HG03442 (cell line): Measurements from ENCODE around the gene PGC.
A peak's percentile ranks its signal among the peaks of the same experiment; 100 is the strongest.

Experiments
- ATAC-seq: cut with Tn5 transposase; IDR thresholded peaks from one replicate; pipeline ENCODE4 v1.9.1; 2021; ENCODE audit warnings: mild to moderate bottlenecking, moderate library complexity; ENCODE audit not compliant: unreplicated experiment

The PGC gene

GRCh38 chr6:41716516-41717391, 30.4 kb downstream of the PGC start:
- ATAC-seq: no peak

DNA sequence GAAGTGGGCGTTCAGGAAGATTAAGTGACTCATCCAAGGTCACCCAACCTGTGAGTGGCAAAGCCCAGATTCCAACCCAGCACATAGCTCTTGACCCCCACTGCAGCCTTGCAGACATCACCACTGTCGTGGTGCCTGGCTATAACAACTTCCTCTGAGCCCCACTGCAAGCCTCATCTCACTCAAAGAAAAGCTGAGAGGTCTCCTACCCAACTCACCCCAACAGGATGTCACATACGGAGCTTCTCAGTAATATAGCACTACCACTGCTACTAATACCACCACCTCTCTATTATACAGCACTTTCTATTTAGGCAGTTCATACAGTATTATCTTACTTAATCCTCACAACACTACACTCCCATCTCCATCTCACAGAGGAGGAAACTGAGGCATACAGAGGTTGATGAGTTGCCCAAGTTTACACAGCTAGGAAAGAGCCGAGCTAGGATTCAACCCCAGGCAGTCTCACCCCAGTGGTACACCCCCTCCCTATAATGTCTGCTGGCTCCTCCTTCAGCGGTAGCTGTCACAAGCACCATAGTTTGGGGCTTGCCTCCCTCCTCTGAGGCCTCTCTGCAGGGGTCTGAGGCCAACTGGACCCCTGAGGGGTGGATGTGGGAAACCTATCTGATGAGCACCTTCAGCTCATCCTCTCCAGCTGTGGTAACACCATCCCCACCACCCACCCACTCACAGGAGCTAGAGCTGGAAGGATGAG, 31.2 kb downstream of the PGC start:
- ATAC-seq: no peak

DNA sequence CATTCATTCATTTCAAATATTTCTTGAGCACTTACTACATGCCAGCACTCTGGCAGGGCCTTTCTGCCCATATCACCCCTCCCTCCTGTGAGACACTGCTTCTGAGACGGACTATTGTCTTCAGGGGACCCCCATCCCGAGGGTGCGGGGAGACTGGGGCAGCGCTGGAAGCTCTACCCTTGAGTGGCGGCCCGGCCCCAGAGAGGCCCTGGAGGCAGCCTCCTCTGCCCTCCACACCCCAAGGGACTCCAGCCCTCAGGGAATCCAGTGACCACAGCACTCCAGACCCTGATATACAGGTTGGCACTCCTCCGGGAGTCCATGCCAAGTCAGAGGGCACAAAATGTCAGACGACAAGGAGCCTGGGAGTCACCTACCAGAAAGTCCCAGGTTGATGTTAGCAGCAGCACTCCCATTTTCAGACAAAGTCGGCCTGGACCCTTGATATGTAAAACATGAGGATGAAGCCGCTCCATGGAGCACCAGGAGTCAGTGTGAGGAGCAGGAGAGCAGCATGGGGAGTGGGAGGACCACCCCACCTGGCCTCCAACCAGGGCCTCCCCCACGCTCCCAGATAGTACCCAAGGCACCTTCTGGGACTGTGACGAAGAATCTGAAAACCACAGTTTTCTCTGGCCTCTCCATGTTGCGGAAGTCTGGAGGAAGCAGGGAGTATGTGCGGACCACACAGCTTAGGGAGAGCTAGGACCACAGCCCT, 32.5 kb downstream of the PGC start:
- ATAC-seq: no peak

DNA sequence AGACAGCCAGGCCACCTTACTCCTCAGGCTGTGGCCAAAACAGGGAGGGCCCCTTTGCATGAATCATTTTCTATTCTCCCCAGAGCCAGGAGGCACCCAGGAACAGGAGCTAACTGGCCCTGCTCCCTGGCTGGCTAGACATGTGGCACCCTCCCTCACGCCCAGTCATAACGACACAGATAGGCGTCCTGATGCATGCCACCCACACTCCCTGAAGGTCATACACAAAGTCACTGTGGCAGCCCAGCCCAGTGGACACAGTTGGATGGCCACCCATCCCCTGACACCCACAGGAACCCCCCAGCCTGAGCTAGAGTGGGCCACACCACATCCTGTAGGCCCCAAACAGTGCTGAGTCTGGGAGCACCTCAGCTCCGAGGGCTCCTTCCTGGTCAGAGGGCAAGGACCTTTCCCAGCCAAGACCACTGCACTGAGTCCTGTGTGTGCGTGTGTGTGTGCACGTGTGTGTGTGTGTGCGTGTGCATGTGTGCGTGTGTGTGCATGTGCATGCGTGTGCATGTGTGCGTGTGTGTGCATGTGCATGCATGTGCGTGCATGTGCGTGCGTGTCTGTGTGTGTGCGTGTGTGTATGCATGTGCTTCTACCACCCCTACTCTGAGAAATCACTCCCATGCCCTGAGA, 33.4 kb downstream of the PGC start:
- ATAC-seq: peak; percentile 67

- ATAC-seq: peak; percentile 8
Measured at GRCh38 chr6:41713159-41713649, 34.0 kb downstream of the PGC start.

GRCh38 chr6:41712651-41713103, 34.5 kb downstream of the PGC start:
- no peak for ATAC-seq

GRCh38 chr6:41711323-41712038, 35.7 kb downstream of the PGC start:
- ATAC-seq: no peak

DNA sequence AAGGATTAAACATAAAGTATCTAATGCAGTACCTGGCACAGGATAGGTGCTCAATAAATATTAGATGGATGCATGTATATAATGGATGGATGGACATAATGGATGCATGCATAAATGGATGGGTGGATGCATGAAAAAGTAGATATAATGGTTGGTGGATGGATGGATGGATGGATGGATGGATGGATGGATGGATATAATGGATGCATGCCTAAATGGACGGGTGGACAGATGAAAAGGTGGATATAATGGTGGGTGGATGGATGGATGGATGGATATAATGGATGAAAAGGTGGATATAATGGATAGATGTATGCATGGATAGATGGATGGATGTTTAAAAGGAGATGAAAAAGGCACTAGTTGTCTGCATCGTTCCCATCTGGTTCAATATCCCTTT, 37.8 kb downstream of the PGC start:
- no peak for ATAC-seq

- ATAC-seq: no peak
Measured at GRCh38 chr6:41708856-41709255, 38.3 kb downstream of the PGC start.

DNA sequence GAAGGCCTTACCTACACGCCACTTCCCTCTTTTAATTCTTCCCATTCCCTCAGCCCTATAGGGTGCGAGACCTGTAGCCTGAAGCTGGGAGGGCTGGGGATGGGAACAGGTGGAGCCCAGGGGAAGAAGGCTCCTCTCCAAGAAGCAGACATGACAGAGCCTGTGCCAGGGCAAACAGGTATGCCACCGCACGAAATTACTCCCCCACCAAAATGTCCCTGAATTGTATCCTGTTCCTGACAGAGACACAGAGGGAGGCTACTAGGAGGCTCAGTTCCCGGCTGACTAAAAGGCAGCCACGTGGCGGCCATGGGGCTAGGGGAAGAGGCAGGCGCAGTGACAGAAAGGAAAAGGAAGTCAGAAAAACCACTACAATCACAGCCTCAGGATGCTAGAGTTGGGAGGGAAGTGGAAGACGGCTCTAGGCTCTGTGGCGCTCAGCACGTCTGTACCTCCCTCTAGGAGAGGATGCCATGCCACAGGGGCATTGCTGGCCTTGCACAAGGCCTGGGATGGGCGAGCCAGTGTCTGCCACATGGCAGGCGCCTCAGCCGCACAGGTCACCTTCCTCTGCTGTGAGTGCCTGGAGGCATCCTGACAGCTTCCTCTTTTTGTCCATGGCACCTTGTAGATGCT, 39.5 kb downstream of the PGC start:
- ATAC-seq: no peak

DNA sequence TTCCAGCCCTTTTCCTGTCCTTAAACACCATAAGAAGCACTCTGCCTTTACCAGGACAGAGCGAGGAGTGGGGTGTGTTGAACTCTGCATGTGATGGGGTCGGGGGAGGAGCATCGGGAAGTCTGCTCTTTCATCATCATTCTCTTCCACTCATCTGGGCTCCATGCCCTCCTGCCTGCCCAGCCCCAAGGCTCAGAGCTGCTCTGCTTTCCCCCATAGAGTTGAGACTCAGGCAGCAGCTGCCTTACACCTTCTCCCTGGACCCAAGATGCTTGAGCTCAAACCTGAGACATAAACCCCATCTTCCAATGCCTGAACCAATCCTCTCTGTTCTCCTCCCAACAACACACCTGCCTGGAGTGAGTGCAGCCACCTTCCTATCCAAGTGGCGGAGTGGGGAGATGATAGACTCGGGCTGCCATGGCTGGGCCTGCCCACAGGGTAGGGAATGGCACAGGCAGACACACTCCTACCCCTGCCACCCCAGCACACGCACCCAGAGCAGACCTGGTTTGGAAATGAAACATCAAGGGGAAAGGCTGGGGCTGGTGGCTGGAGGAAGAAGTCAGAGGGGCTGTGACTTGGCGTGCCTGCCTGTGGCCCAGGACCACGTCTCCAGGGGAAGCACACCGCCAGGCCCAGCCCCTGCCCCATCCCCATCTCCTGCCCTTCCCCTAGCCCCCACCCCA, 40.2 kb downstream of the PGC start:
- ATAC-seq: no peak

GRCh38 chr6:41705996-41706835, 41.0 kb downstream of the PGC start:
- ATAC-seq: peak; percentile 73

DNA sequence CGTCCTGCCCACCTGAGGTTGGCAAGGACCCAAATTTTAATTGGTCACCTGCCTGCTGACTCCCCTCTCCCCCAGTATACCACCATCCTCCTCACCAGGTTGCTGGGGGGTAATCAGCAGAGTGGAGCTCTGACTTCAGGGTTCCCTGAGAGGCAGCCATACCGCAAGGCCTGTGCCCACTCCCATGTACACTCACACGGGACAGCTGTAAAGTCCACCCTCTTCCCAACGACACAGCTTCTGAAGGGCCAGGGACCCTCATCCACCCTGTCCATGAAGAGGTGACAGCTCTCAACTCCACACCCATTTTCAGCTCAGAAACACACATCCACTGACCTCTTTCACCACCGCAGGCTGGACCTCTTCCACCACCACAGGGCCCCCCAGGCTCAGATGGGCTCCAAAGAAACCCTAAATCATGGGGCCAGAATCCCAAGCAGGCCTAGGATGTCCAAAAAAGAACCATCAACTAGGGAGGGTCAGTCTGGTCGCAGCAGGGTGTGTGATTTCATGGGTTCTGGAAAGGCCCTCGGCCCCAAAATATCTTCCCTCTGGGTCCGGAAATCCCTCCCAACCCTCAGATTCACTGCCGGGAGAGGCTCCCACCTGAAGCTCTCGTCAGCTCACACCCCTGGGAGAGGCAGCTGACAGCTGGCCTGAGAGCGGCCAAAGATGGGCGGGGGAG, 41.7 kb downstream of the PGC start:
- ATAC-seq: no peak

- ATAC-seq: no peak
Measured at GRCh38 chr6:41704656-41705310, 42.4 kb downstream of the PGC start.

- no peak for ATAC-seq
Measured at GRCh38 chr6:41704028-41704427, 43.2 kb downstream of the PGC start.

DNA sequence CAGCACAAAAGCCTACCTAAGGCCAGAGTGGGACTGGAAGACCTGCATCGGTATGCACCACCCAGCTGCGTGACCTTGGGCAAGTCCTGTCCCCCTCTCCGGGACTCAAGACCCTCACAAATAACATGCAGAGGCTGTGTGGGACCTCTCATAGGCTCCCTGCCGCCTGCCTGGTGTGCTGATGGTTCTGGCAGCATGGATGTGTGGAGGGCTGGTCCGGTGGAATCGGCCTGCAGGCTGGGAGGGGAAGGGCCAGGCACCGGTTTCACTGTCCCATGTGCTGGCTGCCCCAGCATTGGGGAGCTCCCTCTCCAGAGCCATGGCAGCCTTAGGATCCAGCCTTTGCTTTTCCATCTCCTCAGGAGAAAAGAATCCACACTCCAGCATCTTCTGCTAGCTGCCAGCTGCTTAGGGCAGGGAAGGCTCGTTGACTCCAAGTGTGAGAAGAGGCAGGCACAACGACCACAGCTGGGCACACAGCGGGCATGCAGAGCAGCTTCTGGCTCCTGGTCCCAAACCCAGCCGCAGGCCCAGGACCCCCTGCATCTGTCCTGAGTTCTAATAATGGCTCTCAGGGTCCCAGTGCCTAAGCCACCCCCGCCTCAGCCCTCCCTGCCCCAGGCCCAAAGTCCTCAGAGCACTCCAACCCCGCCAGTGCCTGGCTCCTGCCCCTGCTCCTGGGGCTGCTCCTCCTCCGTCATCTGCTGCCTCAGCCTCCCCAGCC, 44.3 kb downstream of the PGC start:
- ATAC-seq: no peak
